ENCODE data around the gene GALNT3. TPM values are rescaled to one million over a fixed set of nuclear protein-coding genes. Genes with fewer than 3 reads are reported as not detected.

GALNT3 gene
- total RNA-seq, 1 donor from 2014 or later = 28.8 TPM

DNA sequence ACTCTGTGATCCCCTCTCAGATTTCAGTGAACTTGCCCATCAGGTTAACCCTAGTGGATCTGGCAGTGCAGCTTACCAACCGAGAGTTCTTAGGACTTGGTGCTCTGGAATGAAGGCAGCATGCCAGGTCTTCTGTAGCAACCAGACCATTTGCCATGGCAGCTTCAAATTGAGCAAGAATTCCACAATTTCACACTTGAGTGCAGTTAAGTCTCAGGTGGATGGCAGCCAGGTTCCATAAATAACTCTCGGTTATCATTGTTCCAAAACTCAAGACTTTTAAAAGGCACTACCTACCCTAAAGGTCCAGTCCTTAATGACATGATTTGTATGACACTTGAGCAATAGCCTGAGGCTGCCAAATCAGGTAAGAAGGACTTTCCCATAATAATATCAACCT, 48.1 kb downstream of the GALNT3 start:
- H3K27me3 Mint-ChIP-seq = no peaks in the 10 kb centered on the region
- H3K36me3 Mint-ChIP-seq = peaks cover 12% of the 10 kb centered on the region
- H3K4me1 Mint-ChIP-seq (ENCODE audit: unreplicated experiment) = no peaks in the 10 kb centered on the region
- H3K9me3 Mint-ChIP-seq = no peaks in the 10 kb centered on the region
- H3K4me3 Mint-ChIP-seq = no peak overlapping the region
- no peak for DNase-seq (ENCODE audit: extremely low spot score, unreplicated experiment)
- no peak overlapping the region for H3K27ac Mint-ChIP-seq
- TF ChIP-seq, protein P1, sequence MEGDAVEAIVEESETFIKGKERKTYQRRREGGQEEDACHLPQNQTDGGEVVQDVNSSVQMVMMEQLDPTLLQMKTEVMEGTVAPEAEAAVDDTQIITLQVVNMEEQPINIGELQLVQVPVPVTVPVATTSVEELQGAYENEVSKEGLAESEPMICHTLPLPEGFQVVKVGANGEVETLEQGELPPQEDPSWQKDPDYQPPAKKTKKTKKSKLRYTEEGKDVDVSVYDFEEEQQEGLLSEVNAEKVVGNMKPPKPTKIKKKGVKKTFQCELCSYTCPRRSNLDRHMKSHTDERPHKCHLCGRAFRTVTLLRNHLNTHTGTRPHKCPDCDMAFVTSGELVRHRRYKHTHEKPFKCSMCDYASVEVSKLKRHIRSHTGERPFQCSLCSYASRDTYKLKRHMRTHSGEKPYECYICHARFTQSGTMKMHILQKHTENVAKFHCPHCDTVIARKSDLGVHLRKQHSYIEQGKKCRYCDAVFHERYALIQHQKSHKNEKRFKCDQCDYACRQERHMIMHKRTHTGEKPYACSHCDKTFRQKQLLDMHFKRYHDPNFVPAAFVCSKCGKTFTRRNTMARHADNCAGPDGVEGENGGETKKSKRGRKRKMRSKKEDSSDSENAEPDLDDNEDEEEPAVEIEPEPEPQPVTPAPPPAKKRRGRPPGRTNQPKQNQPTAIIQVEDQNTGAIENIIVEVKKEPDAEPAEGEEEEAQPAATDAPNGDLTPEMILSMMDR (conservative IDR thresholded peaks at IDR 0.05) = no peak

DNA sequence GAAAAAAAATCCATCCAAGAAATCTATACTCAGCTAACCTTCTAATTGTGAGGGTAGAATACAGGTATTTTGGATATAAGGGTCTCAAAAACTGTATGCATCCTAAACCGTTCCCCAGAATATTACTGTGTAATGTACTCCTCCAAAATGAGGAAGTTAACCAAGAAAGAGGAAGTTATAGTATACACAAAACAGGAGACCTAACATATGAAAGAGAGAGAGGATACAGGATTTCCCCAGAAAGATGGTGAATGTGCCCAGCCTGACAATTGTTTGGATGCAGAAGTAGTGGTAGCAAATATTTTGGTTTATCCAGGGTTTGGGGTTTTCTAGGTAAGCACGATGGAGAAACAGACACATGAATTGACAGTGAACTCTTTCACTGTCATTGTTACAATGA, 50.6 kb downstream of the GALNT3 start:
- H3K36me3 Mint-ChIP-seq = peaks cover 3% of the 10 kb centered on the region
- H3K27me3 Mint-ChIP-seq = no peaks in the 10 kb centered on the region
- no peak overlapping the region for H3K27ac Mint-ChIP-seq
- H3K9me3 Mint-ChIP-seq = no peaks in the 10 kb centered on the region
- no peak for DNase-seq (ENCODE audit: extremely low spot score, unreplicated experiment)
- no peaks in the 10 kb centered on the region for H3K4me1 Mint-ChIP-seq (ENCODE audit: unreplicated experiment)
- TF ChIP-seq, protein P1 (conservative IDR thresholded peaks at IDR 0.05) = no peak
- H3K4me3 Mint-ChIP-seq = no peak overlapping the region

DNA sequence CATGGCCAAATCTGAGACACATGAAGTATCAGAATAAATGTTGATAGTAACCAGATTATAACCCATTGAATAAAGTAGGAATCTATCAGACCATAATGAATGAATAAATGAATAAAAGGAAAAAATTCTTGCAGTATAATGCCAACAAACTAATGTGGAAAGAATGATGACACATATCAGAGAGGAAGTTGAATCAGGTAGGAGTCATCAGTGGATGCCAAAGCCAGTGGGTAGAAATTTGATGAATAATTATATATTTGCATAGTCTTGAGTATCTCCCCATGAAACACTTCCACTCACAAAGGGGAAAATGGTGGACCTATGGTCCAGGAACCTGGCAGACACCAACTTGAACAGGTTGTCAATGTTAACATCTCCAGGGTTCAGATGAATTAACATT, 68.6 kb downstream of the GALNT3 start:
- Mint-ChIP-seq H3K4me3 (no peak overlapping the region), H3K27me3 (peaks cover 3% of the 10 kb centered on the region), H3K27ac (no peak overlapping the region), H3K36me3 (no peaks in the 10 kb centered on the region), H3K4me1 (ENCODE audit: unreplicated experiment) (no peaks in the 10 kb centered on the region), H3K9me3 (no peaks in the 10 kb centered on the region)
- TF ChIP-seq, protein P1 (conservative IDR thresholded peaks at IDR 0.05) = no peak
- no peak for DNase-seq (ENCODE audit: extremely low spot score, unreplicated experiment)

DNA sequence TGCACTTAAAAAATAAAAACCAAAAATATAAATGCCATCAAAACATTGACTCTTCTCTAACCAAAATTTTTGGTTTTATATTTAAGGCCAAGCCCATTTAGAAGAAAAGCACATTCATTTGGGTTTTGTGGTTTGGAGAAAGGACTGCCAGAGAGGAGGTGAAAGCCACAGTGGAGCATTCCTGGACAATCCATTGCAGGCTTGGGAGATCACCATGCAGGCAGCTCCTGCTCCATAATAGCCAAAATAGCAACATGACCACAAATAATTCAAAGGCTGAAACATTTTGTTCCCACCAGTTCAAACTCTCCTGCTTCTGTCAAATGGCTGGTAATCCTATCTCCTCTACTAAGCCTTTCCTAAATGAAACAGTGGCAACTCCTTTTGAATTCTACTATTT, 73.5 kb downstream of the GALNT3 start:
- peaks cover 4% of the 10 kb centered on the region for H3K27me3 Mint-ChIP-seq
- H3K36me3 Mint-ChIP-seq = no peaks in the 10 kb centered on the region
- H3K4me3 Mint-ChIP-seq = no peak overlapping the region
- no peaks in the 10 kb centered on the region for H3K4me1 Mint-ChIP-seq (ENCODE audit: unreplicated experiment)
- DNase-seq (ENCODE audit: extremely low spot score, unreplicated experiment) = no peak
- TF ChIP-seq, protein P1 (conservative IDR thresholded peaks at IDR 0.05) = no peak
- H3K9me3 Mint-ChIP-seq = no peaks in the 10 kb centered on the region
- H3K27ac Mint-ChIP-seq = no peak overlapping the region

DNA sequence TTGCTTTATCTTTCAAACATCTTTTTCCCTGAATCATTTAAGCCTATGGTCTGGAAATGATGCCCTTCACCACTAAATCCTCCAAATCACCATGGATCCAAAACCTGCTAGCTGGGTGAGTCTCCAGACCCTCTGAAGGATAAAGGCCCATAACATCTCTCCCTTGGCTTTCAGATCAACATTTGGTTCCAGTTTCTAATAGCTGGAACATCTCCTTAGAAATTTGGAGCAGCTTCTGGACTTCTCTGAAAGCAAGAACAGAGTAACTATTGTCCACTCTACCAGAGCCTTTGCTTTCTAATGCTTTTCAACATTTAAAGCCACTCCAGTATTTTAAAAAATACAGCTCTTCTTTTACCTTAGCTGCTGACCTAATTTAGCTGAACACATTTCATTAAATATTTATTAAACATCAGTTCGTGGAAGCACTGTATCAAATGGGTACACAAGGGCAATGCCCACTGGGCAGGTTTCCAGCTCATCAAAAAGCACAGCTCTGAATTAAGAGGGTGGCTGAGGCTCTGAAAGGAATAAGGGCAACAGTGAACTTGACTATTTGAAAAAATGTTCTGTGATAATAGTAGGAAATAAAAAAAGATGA, 75.3 kb downstream of the GALNT3 start:
- Mint-ChIP-seq H3K36me3 (no peaks in the 10 kb centered on the region), H3K27ac (no peak overlapping the region), H3K4me3 (no peak overlapping the region), H3K27me3 (peaks cover 5% of the 10 kb centered on the region), H3K4me1 (ENCODE audit: unreplicated experiment) (no peaks in the 10 kb centered on the region), H3K9me3 (no peaks in the 10 kb centered on the region)
- no peak for DNase-seq (ENCODE audit: extremely low spot score, unreplicated experiment)
- TF ChIP-seq, protein P1 (conservative IDR thresholded peaks at IDR 0.05) = no peak

DNA sequence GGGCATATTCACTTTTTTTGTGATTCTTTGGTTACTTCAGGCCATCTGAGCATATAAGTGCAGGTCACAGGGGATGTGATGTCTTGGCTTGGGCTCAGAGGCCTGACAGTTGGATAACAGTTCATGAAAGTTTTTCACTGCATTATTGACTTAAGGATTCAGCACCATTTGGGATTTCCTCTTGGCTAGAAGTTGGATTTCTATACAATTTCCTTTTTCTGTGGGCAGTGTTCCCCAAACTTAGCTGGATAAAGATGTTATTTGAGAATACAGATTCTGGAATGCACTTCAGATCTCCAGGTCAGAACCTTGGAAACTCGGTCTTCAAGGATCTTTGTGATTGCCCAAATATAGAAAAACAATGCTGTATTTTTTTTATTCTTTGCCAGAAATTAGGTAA, 78.0 kb downstream of the GALNT3 start:
- peaks cover 3% of the 10 kb centered on the region for H3K27me3 Mint-ChIP-seq
- DNase-seq (ENCODE audit: extremely low spot score, unreplicated experiment) = no peak
- H3K9me3 Mint-ChIP-seq = no peaks in the 10 kb centered on the region
- no peaks in the 10 kb centered on the region for H3K36me3 Mint-ChIP-seq
- no peak overlapping the region for H3K27ac Mint-ChIP-seq
- H3K4me3 Mint-ChIP-seq = no peak overlapping the region
- TF ChIP-seq, protein P1 (conservative IDR thresholded peaks at IDR 0.05) = no peak
- H3K4me1 Mint-ChIP-seq (ENCODE audit: unreplicated experiment) = no peaks in the 10 kb centered on the region
